ENCODE measurements around the gene HPSE2.

DNA sequence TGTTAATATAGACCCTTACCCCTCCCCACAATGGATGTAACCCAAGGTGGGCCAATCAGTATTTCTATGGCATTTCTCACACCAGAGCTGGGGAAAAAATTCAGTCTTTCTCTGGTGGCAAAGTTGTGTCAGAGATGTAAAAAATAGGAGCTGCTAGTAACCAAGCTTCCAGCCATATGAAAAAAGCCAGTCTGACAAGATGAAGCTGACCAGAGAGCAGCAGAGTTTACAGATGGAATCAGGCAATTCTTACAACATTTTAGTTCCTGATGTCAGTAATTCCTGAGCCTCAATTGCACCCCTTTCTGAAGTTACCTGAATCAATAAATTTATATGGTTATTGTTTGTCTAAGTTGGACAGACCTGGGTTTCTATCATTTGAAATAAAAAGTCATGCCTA lies 286.3 kb downstream of the HPSE2 start:
- no peak for TF ChIP-seq POLR2AphosphoS5 (IDR thresholded peaks at IDR 0.05; ENCODE audit: low read depth, low read length)
- TF ChIP-seq TAF1 (IDR thresholded peaks at IDR 0.05; ENCODE audit: borderline replicate concordance, insufficient read depth, low read length) = no peak

Measured in PFSK-1 (cell line).